Bone marrow (tissue), 2 donors: Measurements from ENCODE around the gene SELENOF.
A peak's percentile ranks its signal among the peaks of the same experiment; 100 is the strongest.
"Not testable (repeated sequence)": the region's sequence is repeated elsewhere in the genome, so short reads cannot be mapped to it uniquely, and the experiment has no call there.

ENCODE experiments used
- DNase-seq, 2 donors: peaks; one replicate each; lab custom pipeline; 2025; lab: John Stamatoyannopoulos, UW

Gene SELENOF

DNA sequence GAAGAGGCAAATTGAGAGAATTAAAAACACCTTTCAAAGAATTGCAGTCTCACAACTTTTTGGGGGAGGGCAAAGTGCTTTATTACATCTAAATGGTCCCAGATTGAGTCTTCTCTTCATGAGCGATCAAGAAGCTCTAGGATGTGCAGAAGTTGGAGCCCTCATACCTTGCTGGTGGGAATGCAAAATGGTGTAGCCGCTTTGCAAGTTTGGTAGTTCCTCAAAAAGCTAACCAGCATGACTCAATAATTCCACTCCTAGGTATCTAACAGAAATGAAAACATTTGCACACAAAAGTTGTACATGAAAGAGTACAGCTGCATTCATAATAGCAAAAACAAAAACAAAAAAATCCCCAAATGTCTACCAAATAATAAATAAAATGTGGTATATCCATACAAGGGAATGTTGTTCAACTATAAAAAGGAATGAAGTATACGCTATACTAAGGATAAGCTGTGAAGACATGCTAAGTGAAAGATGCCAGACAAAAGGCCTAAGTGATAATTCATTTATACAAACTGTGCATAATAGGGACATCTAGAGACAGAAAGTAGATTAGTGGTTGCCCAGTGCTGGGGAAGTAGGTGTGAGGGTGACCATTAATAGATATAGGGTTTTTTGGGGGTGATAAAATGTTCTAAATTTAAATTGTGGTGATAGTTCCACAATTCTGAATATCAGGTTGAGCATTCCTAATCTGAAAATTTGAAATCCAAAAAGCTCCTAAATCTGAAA, 55.2 kb downstream of the SELENOF start:
- DNase-seq = peak in 1 of 2 donors; percentile 45

DNA sequence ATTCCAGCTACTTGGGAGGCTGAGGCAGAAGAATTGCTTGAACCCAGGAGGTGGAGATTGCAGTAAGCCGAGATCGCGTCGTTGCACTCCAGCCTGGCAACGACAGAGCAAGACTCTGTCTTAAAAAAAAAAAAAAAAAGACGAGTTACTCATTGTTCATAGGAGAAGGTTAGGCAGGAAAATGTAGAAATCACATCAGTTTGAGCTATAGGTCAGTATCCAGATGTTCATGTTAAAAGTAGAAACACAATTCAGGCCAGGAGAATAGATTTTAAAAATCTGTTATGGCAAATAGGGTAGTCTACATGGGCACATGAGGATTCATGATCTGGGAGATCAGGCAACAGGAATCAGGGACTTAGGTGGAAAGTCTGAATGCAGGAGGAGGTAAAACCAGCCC, 57.7 kb downstream of the SELENOF start:
- no peak for DNase-seq

GRCh38 chr1:86854352-86854751, 59.6 kb downstream of the SELENOF start:
- DNase-seq = no peak

DNA sequence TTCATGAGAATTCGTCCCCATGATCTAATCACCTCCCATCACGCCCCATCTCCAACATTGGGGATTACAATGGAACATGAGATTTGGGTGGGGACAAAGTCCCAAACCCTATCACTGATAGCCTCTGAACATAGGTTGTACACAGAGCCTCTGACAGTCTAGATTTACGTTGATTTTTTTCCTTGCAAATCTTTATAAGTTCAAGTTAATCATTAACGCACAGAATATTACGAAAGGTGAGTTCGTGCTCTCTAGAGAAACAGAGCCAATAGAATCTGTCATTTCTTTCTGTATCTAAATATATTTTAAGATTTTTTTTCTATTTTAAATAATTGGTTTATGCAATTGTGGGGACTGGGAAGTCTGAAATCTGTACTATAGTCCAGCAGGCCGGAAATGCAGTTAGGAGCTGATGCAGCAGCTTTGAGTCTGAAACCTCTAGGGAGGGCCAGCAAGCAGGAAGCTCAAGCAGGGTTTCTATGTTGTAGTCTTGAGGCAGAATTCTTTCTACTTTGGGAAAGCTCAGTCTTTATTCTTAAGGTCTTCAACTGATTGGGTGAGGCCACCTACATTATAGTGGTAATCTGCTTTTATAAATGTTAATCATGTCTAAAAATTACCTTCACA, 61.0 kb downstream of the SELENOF start:
- no peak for DNase-seq

DNA sequence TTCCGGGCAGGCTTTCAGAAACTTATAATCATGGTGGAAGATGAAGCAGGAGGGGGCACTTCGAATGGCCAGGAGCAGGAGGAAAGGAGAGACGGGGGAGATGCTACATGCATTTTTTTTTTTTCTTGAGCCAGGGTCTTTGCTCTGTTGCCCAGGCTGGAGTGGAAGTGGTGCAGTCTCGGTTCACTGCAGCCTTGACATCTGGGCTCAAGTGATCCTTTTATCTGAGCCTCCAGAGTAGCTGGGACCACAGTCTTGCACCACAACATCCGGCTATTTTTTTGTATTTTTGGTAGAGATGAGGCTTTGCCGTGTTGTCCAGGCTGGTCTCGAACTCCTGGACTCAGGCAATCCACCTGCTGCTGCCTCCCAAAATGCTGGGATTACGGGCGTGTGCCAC, 61.6 kb downstream of the SELENOF start:
- DNase-seq = no peak

DNA sequence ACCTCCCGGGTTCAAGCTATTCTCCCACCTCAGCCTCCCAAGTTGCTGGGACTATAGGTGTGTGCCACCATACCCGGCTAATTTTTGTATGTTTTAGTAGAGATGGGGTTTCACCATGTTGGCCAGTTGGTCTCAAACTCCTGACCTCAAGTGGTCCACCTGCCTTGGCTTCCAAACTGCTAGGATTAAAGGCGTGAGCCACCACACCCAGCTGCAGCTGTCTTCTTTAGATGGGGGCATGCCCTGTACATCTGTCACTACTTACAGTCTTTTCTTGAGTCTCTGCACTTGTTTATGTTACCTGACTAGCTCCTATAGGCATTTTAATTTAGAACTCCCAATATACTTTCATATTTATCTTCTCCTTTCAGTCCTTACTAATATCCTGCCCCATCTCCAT, 64.2 kb downstream of the SELENOF start:
- DNase-seq = no peak

DNA sequence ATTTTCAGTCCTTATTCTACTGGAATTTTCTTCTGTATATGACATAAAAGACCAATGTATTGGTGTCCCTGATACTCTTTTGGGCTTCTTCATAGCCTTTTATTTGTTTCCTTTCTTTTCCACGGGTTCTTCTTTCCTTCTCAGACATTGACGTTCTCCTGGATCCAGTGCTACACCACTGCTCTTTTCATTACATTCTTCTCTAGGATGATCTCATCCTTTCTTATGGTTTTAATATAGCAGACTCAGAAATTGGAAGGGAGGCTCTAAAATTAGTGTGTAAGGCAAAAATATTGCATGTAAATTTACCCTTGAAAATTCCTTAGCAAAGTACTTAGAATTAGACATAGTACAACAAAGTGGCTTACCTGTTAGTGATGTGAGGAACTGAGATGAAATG, 65.3 kb downstream of the SELENOF start:
- DNase-seq = no peak

DNA sequence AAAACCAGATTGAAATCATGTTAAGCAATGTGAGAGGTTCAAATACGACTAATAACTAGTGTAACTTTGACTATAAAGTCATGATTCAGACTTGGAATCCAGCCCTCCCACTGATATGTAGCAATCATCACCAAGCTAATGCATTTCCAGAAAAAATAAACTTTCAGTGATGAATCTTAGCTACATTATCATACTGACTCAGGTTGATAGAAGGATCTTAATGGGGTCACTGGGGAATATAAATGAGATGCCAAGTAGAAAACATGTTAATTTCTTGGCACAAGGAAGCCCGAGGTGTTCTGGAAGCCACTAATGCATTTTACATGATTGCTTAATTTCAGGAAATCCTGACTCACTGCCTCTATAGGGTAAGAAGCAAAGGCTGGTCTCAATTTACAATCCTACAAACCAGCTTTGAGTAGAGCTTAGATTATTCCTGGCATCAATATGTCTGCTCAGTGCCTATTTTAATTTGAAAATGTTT, 67.7 kb downstream of the SELENOF start:
- DNase-seq = peak in 1 of 2 donors; percentile 26

DNA sequence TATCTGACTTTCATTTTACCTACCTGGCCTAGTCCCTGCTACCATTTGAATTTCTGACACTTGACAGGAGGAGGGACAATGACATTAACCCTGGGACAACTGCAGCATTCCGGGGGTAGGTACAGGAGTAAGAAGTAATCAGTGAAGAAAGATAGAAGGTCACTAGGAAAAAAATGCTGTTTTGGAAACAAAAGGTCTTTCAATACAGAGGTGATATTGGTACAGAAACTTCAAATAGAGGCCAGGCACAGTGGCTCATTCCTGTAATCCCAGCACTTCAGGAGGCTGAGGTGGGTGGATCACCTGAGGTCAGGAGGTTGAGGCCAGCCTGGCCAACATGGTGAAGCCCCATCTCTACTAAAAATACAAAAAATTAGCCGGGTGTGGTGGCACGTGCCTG, 68.4 kb downstream of the SELENOF start:
- DNase-seq = no peak

DNA sequence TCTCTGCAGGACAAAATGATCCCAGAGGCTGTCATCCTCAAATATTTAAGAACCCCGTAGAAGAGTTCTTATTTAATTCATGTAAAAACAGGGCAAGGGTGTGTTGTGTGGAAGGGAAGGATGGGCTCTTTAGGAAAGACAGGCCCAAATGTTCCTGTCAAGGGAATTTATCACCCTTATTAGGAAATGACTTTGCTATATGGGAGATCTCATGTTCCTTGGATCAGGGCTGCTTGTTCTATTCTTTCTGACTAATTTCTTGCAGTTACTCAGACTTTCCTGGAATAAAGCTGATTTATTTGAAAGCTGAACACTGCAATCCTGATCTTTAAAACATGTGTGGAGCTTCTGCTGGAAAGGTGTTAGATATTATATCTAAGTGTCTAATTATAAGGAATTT, 72.8 kb downstream of the SELENOF start:
- no peak for DNase-seq

- peak; percentile 8 to 66 for DNase-seq
Measured at GRCh38 chr1:86833461-86834215, 80.3 kb downstream of the SELENOF start.

GRCh38 chr1:86832433-86832832, 81.5 kb downstream of the SELENOF start:
- DNase-seq = no peak

- no peak for DNase-seq
Measured at GRCh38 chr1:86829321-86829720, 84.6 kb downstream of the SELENOF start.

DNA sequence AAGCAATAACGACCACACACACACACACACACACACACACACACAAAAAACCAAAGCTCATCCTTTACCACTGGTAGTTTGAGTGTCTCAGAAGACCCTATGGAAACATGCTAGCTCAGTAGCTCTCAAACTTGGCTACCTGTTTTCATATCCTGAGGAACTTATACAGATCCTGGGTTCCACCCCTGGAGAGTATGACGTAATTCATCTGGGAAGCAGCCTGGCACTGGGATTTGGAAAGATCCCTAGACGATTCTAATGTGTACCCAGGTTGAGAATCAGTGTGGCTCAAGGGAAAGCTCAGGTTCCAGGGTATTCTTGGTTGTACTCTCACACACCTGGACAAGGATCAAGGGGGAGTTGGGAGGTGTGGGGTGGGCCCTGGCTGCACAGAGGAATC, 85.9 kb downstream of the SELENOF start:
- DNase-seq = no peak

DNA sequence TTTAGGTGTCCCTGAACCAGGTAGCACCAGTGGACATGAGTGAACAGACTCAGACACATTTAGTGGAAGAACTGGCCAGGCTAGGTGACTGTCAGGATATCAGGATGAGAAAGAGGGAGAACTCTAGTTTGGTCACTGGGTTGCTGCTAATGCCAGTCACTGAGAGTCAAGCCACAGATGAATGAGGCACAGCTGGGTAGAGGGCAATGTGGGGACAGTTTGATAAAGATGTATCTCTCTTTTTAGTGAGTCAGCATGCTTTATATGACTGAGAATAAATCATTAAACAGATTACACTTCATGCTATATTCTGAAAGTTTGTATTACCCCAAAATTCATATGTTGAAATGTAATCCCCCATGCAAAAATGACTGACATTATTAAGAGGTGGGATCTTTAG, 87.1 kb downstream of the SELENOF start:
- DNase-seq = no peak

- DNase-seq = no peak
Measured at GRCh38 chr1:86825319-86825718, 88.6 kb downstream of the SELENOF start.

DNA sequence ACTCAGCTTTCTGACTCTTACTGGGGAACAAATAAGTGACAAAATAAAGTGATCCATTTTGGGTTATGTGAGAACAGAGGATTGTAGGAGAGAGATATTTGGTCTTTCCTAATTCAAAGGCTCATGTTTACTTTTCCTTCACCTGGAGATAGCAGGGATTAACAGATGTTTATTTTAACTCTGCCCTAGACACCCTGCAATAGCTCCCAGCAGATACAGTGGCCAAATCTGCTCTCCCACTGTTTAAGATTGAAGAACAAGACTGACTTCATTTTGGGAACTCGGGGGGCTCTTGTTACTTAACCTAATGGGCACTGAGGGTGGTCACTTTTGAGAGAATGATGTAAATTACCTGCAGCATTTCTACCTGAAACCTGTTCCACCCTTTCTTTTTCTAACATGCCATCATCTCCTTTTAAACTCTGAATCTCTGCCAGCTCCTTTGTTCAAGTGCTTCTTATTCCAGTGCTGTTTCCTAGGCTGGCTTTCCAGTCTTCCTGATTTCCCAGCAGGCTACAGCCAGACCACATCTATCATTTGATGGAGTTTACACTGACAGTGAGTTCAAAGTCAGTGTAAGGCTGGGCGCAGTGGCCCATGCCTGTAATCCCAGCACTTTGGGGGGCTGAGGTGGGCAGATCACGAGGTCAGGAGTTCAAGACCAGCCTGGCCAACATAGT, 90.0 kb downstream of the SELENOF start:
- no peak for DNase-seq

DNA sequence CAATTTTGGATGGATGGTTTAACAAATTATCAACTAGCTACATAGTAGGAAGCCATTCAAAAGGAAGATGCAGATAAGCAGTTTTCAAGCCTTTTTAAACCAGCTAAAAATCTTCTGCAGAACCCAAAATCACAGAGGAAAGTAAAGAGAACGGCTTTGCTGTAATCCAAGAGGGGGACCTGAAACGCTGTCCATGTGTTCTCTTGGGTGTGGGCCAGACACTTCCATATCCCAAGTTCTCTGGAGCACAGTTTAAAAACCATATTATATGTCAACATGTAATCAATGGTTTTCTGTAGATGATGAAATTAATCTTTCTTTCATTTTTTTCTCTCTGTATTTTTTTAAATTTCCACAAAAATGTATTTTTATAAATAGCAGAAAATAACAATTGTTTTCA, 90.5 kb downstream of the SELENOF start:
- no peak for DNase-seq

- DNase-seq = peak in 1 of 2 donors; percentile 13
Measured at GRCh38 chr1:86822459-86822858, 91.5 kb downstream of the SELENOF start.

GRCh38 chr1:86821956-86822355, 92.0 kb downstream of the SELENOF start:
- DNase-seq = no peak

- DNase-seq = not testable (repeated sequence)
Measured at GRCh38 chr1:86819970-86820369, 94.0 kb downstream of the SELENOF start.

DNA sequence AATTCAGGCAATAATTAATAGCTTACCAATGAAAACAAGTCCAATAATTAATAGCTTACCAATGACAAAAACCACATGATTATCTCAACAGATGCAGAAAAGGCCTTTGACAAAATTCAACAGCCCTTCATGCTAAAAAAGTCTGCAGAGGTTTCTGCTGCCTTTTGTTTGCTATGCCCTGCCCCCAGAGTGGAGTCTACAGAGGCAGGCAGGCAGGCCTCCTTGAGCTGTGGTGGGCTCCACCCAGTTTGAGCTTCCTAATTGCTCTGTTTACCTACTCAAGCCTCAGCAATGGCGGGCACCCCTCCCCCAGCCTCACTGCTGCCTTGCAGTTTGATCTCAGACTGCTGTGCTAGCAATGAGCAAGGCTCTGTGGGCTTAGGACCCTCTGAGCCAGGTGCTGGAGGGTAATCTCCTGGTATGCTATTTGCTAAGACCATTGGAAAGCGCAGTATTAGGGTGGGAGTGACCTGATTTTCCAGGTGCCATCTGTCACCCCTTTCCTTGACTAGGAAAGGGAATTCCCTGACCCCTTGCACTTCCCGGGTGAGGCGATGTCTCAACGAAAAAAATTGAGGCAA, 96.6 kb downstream of the SELENOF start:
- DNase-seq = not testable (repeated sequence)
